Measurements from ENCODE around the gene CAMTA1. TPM values are rescaled to one million over a fixed set of nuclear protein-coding genes. Genes with fewer than 3 reads are reported as not detected.

Gene CAMTA1
- total RNA-seq, 1 experiment from 2014 or later = 50.3 TPM

- H3K4me3 Mint-ChIP-seq (ENCODE audit: low read depth, unreplicated experiment) = peak overlapping the region; percentile 80
- no peaks in the 10 kb centered on the region for H3K27me3 Mint-ChIP-seq (ENCODE audit: unreplicated experiment)
- no TSS peak for BruUV-seq (replicated peaks)
- no peaks in the 10 kb centered on the region for H3K9me3 Mint-ChIP-seq (ENCODE audit: low read depth, unreplicated experiment)
- intact Hi-C loops (cut with micrococcal nuclease; ENCODE audit: unreplicated experiment) = loop anchor here (5.0 kb wide), 1 partner anchor 57 kb away; no protein-coding TSS in a partner anchor
- peaks cover 38% of the 10 kb centered on the region for H3K4me1 Mint-ChIP-seq (ENCODE audit: low read depth, unreplicated experiment)
- peaks cover 36% of the 10 kb centered on the region for H3K36me3 Mint-ChIP-seq (ENCODE audit: insufficient read depth, unreplicated experiment)
- peak overlapping the region; percentile 88 for H3K27ac Mint-ChIP-seq (ENCODE audit: unreplicated experiment)
- CTCF ChIA-PET = interaction anchor here (0.6 kb wide), 1 partner anchor 107 kb away, joined by 3 read pairs; no protein-coding TSS in a partner anchor
- TF ChIP-seq, protein P1, sequence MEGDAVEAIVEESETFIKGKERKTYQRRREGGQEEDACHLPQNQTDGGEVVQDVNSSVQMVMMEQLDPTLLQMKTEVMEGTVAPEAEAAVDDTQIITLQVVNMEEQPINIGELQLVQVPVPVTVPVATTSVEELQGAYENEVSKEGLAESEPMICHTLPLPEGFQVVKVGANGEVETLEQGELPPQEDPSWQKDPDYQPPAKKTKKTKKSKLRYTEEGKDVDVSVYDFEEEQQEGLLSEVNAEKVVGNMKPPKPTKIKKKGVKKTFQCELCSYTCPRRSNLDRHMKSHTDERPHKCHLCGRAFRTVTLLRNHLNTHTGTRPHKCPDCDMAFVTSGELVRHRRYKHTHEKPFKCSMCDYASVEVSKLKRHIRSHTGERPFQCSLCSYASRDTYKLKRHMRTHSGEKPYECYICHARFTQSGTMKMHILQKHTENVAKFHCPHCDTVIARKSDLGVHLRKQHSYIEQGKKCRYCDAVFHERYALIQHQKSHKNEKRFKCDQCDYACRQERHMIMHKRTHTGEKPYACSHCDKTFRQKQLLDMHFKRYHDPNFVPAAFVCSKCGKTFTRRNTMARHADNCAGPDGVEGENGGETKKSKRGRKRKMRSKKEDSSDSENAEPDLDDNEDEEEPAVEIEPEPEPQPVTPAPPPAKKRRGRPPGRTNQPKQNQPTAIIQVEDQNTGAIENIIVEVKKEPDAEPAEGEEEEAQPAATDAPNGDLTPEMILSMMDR (IDR thresholded peaks at IDR 0.05; ENCODE audit: unreplicated experiment) = no peak
- peak; percentile 97 for DNase-seq
Observed at GRCh38 chr1:6784560-6785317, 515 bp upstream of the CAMTA1 start.

DNA sequence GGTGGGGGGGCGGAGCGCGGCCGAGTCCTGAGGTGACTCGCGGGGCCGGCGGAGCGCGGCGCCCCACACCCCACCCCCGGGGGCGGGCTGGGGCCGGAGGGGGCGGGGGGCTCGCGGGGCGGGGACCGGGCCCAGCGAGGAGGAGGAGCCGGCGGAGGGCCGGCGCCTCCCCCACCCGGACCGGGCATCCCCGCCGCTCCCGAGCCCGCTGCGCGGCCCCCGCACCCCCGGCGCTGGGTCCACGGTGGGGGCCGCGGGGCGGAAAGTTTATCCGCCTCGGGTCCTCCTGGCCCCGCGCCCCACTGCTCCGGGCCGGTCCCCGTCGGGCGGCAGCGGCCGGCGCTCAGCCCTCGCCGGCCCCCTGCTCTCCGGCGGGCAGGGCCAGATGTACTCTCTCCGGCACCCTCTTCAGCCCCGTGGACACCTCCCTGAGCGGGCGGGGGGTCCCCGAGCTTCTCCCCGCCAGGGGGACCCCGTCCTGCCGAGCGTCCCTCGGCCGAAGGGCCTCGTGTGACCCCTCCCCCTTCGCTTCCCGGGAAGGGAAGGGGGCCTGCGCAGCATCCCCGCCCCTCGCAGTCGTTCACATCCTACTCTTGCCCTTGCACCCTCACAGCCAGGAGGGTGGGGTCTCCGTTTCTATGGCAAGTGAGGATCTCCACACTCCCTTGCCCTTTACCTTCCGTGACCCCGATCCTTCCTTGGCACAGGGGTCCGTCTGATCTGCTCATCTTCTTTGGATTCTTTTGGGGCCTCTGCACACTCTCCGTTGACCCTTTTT is 663 bp downstream of the CAMTA1 start:
- Mint-ChIP-seq H3K4me3 (ENCODE audit: low read depth, unreplicated experiment) (peak overlapping the region; percentile 73), H3K4me1 (ENCODE audit: low read depth, unreplicated experiment) (peaks cover 38% of the 10 kb centered on the region), H3K27me3 (ENCODE audit: unreplicated experiment) (no peaks in the 10 kb centered on the region), H3K27ac (ENCODE audit: unreplicated experiment) (peak overlapping the region; percentile 51), H3K9me3 (ENCODE audit: low read depth, unreplicated experiment) (no peaks in the 10 kb centered on the region), H3K36me3 (ENCODE audit: insufficient read depth, unreplicated experiment) (peaks cover 36% of the 10 kb centered on the region)
- CTCF ChIA-PET = no interaction called here
- no TSS peak for BruUV-seq (replicated peaks)
- intact Hi-C loops (cut with micrococcal nuclease; ENCODE audit: unreplicated experiment) = no loop called here
- DNase-seq = peak; percentile 38
- TF ChIP-seq, protein P1 (IDR thresholded peaks at IDR 0.05; ENCODE audit: unreplicated experiment) = peak; percentile 14

GRCh38 chr1:6788946-6789345 is 3.7 kb downstream of the CAMTA1 start:
- Mint-ChIP-seq H3K27ac (ENCODE audit: unreplicated experiment) (no peak overlapping the region), H3K9me3 (ENCODE audit: low read depth, unreplicated experiment) (no peaks in the 10 kb centered on the region), H3K36me3 (ENCODE audit: insufficient read depth, unreplicated experiment) (peaks cover 35% of the 10 kb centered on the region), H3K27me3 (ENCODE audit: unreplicated experiment) (no peaks in the 10 kb centered on the region), H3K4me1 (ENCODE audit: low read depth, unreplicated experiment) (peaks cover 38% of the 10 kb centered on the region), H3K4me3 (ENCODE audit: low read depth, unreplicated experiment) (no peak overlapping the region)
- no peak for DNase-seq
- CTCF ChIA-PET = no interaction called here
- intact Hi-C loops (cut with micrococcal nuclease; ENCODE audit: unreplicated experiment) = no loop called here
- TF ChIP-seq, protein P1 (IDR thresholded peaks at IDR 0.05; ENCODE audit: unreplicated experiment) = no peak
- TSS peak; percentile 1 for BruUV-seq (replicated peaks)

DNA sequence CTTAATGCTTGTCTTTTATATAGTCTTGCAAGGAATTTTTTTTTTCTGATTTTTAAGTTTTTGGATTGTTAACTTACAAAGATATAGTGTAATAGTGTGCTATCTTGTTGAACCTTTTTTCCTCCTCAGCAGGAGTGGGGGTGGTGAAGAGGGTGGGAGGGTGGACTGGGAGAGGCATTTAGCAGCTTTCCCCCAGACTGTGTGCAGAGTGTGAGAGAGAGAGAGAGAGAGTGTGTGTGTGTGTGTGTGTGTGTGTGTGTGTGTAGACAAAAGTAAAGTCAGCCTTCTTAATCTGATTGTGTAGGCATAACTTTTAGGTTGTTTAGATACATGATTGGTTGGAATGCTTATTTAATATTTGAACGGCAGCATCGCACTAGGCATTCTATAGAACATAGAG is 4.9 kb downstream of the CAMTA1 start:
- CTCF ChIA-PET = interaction anchor here (0.6 kb wide), 1 partner anchor 415 kb away, joined by 3 read pairs; no protein-coding TSS in a partner anchor
- no peak for DNase-seq
- H3K9me3 Mint-ChIP-seq (ENCODE audit: low read depth, unreplicated experiment) = no peaks in the 10 kb centered on the region
- H3K36me3 Mint-ChIP-seq (ENCODE audit: insufficient read depth, unreplicated experiment) = peaks cover 23% of the 10 kb centered on the region
- intact Hi-C loops (cut with micrococcal nuclease; ENCODE audit: unreplicated experiment) = no loop called here
- H3K27ac Mint-ChIP-seq (ENCODE audit: unreplicated experiment) = no peak overlapping the region
- peaks cover 38% of the 10 kb centered on the region for H3K4me1 Mint-ChIP-seq (ENCODE audit: low read depth, unreplicated experiment)
- H3K27me3 Mint-ChIP-seq (ENCODE audit: unreplicated experiment) = no peaks in the 10 kb centered on the region
- no peak overlapping the region for H3K4me3 Mint-ChIP-seq (ENCODE audit: low read depth, unreplicated experiment)
- TF ChIP-seq, protein P1 (IDR thresholded peaks at IDR 0.05; ENCODE audit: unreplicated experiment) = no peak
- no TSS peak for BruUV-seq (replicated peaks)
